Prostate gland (tissue), 2 donors: ENCODE data around the gene CYP51A1. TPM values are rescaled to one million over a fixed set of nuclear protein-coding genes. Genes with fewer than 3 reads are reported as not detected.
"Not testable (repeated sequence)": the region's sequence is repeated elsewhere in the genome, so short reads cannot be mapped to it uniquely, and the experiment has no call there.

ENCODE experiments used
- DNase-seq: peaks from one replicate; pipeline ENCODE4 v3.0.0-alpha.2; 2019; ENCODE audit warnings: low spot score
- H3K27ac ChIP-seq, 2 donors: fragments of 200-600 bp; sonication (generic); 2 replicates each; pipeline ENCODE4 v1.5.1; 2017 to 2019
- H3K27me3 ChIP-seq: fragments of 200-600 bp; sonication (generic); replicated peaks from 2 replicates; pipeline ENCODE4 v1.5.1; 2019; ENCODE audit not compliant: insufficient read depth
- H3K36me3 ChIP-seq, 2 donors: fragments of 200-600 bp; sonication (generic); 1 replicate in 1 of 2; 2 replicates in 1 of 2; pipeline versions ENCODE4 v1.5.1 to v1.8.1; 2017 to 2019
- H3K4me1 ChIP-seq: fragments of 200-600 bp; sonication (generic); replicated peaks from 2 replicates; pipeline ENCODE4 v1.5.1; 2019
- H3K4me3 ChIP-seq, 2 donors: fragments of 200-600 bp; sonication (generic); 2 replicates each; pipeline ENCODE4 v1.5.1; 2017 to 2019
- H3K9me3 ChIP-seq: fragments of 200-600 bp; sonication (generic); 2 replicates; pipeline ENCODE4 v1.5.1; 2017
- POLR2A ChIP-seq: fragments of 450-650 bp; IDR thresholded peaks from one replicate; pipeline ENCODE4 v1.6.1; 2016; ENCODE audit warnings: antibody characterized with exemption, mild to moderate bottlenecking
- POLR2AphosphoS5 ChIP-seq: sonication (generic); formaldehyde crosslinking; IDR thresholded peaks from one replicate; pipeline ENCODE4 v1.6.1; 2017; ENCODE audit warnings: antibody characterized with exemption
- WGBS: methylation state at CpG from one replicate; pipeline ENCODE4 v1.1.5; 2018; 5-methylcytosine and 5-hydroxymethylcytosine counted together
- intact Hi-C: fragments of 100-400 bp; cut with DNase I; formaldehyde crosslinking; loops from one replicate; pipeline ENCODE4 v1.14.2; 2022
- total RNA-seq, 2 donors: library from RNA; depleted of rRNA; stranded (reverse); fragments of >200 nt; gene quantifications; one replicate each; pipeline ENCODE4 v1.1.0, GENCODE V29; 2016
- TF ChIP-seq, protein P1 (sequence below), 4 experiments: fragments of 200-600 bp in 2 of 4; fragments of 450-650 bp in 2 of 4; sonication (generic) in 2 of 4; IDR thresholded peaks; 1 replicate in 3 of 4; 2 replicates in 1 of 4; pipeline ENCODE4 v1.5.1; 2016 to 2019; ENCODE audit warnings: antibody characterized with exemption in 4 of 4, mild to moderate bottlenecking in 2 of 4, moderate library complexity in 2 of 4

Gene CYP51A1
- total RNA-seq = 100 to 1,000 TPM in 1 of 2 donors, 10 to 100 TPM in 1; 51.6 to 121 TPM

DNA sequence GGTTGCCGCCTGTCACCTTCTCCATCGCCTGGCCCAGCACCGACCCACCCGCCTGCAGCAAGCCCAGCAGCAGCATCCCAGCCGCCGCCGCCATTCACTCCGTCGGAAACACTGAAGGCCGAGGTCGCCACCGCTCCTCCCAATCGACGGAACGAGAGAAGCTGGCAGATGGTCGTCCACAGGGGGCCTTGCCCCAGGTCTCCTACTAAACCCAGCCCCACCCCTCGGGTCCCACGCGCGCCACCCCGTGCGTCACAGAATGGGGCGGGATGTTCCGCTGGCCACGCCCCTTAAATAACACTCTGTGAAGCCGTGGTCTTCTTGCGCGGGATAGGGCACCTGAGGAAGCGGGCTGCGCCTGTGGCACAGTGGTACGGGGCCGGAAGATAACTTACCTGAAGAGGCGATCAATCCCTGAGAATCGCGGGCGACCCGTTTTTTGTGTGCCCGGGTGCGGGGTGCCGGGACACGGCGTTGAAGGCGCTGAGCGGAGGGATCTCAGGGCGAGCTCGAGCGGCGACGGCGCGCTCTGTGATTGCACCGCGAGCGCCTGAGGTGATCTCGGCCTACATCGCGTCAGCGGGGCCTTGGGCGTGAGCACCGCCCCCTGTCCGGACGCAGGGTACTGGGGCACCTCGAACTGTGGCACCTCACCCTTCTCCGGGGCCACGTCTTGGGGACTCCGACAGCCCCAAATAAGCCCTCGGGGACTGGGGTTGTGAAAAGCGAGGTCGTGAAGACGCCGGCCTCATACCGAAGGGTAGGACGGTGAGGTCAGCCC, at the start of gene CYP51A1:
TSS of gene CYP51A1 (minus strand) at position 207 of the 781 bp plus-strand sequence. CDS start at position 94, 113 bp downstream.
- under 1% methylated on average over 67 of the region's 73 CpGs for WGBS
- Histone ChIP-seq H3K27me3 (no peaks in the 10 kb centered on the region), H3K9me3 (no peaks in the 10 kb centered on the region), H3K4me3 (peak within 1 kb of the TSS; percentile 83 to 98), H3K27ac (peak within 1 kb of the TSS; percentile 97 to 99), H3K4me1 (peaks cover 6% of the 10 kb centered on the region), H3K36me3 (no peaks in the 10 kb centered on the region)
- peak; percentile 93 for TF ChIP-seq POLR2AphosphoS5
- TF ChIP-seq, protein P1, sequence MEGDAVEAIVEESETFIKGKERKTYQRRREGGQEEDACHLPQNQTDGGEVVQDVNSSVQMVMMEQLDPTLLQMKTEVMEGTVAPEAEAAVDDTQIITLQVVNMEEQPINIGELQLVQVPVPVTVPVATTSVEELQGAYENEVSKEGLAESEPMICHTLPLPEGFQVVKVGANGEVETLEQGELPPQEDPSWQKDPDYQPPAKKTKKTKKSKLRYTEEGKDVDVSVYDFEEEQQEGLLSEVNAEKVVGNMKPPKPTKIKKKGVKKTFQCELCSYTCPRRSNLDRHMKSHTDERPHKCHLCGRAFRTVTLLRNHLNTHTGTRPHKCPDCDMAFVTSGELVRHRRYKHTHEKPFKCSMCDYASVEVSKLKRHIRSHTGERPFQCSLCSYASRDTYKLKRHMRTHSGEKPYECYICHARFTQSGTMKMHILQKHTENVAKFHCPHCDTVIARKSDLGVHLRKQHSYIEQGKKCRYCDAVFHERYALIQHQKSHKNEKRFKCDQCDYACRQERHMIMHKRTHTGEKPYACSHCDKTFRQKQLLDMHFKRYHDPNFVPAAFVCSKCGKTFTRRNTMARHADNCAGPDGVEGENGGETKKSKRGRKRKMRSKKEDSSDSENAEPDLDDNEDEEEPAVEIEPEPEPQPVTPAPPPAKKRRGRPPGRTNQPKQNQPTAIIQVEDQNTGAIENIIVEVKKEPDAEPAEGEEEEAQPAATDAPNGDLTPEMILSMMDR (IDR thresholded peaks at IDR 0.05) = peak in 2 of 4 experiments; percentile 5 to 25
- TF ChIP-seq POLR2A = peak; percentile 91
- intact Hi-C loops = loop anchor here (2.0 to 5.0 kb wide), 3 partner anchors 92 to 312 kb away; partner anchors contain the start of genes AKAP9 and GATAD1
- DNase-seq = peak; percentile 96

DNA sequence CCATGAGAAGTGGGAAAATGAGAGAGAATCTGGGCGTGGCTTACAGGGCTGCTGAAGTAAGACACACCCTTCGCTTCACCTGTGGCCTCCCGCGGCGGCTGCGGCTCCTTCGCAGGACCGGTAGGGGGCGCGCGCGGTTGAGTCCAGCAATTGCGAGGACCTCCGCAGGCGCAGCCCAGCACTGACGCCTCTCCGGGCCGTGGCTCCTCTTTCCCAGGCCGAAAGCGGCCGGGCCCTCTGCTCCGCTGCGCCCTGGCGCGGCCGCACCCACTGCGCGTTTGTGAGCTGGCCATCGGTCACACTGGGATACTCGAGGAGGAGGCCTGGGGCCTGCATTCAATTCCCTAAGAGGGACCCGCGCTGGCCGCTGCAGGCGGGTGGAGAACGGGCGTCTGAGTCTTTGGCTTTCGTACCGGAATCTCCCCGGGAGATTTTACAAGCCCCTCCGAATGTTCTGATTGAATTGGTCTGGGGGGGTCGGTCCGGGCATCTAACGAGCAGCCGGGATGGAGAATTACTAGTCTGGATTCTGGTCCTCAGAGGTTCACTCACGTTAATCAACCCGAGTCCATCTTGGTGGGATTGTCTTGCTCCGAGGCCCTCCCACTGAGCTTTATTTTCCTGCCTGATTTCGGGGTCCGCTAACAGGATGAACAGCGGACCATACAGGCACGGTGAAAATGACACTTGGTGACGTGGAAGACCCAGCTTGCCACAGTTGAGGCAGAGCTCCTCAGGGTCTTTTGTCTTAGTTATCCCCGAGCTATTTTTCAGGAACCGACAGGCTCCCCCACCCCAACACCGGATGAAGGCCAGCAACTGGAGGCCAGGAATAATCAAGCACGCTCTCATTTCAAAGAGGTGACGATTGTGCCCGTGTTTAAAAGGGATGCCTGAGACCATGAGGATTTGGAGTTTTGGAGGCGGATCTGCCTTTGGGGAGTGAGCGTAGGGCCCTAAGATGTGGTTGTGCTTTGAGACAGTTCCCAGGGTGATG, 44.9 kb upstream of the CYP51A1 start, which contains the start of gene LRRD1:
TSS of gene LRRD1 (minus strand) at position 215 of the 997 bp plus-strand sequence. CDS start 13,940 bp downstream, outside the sequence.
- no peaks in the 10 kb centered on the region for H3K4me1 ChIP-seq
- peak within 1 kb of the TSS; percentile 75 to 88 for H3K27ac ChIP-seq
- H3K4me3 ChIP-seq = peak within 1 kb of the TSS; percentile 39 to 40
- 11% methylated on average over 59 of the region's 60 CpGs for WGBS
- intact Hi-C loops = loop anchor here (2.0 kb wide), 1 partner anchor 266 kb away; no protein-coding TSS in a partner anchor
- no peaks in the 10 kb centered on the region for H3K9me3 ChIP-seq
- no peaks in the 10 kb centered on the region for H3K36me3 ChIP-seq
- peak; percentile 86 for DNase-seq
- no peaks in the 10 kb centered on the region for H3K27me3 ChIP-seq
- TF ChIP-seq POLR2AphosphoS5 (peak; percentile 56), POLR2A (peak; percentile 30)
- TF ChIP-seq, protein P1 (IDR thresholded peaks at IDR 0.05) = peak; percentile 93 to 97 (median 94)

DNA sequence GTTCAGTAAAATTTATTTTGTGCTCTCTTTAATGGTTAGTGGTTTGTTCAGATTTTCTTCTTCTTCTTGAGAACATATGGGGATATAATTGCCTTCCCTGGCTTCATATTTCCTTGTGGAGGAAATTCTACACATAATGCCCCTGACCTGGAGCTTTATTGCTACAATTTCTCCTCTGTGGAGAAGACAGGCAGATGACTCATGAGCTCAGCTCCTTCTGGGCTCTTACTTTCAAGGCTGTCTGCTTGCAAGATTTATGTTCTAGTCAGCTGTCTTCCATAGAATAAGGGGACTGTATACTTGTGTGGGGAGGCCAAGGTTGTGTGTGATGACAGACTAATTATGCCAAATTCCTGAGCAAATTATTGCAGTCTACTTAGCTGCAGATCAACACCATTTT, 43.1 kb upstream of the CYP51A1 start:
- H3K36me3 ChIP-seq = no peaks in the 10 kb centered on the region
- H3K27ac ChIP-seq = no peak overlapping the region
- no peak for DNase-seq
- H3K27me3 ChIP-seq = no peaks in the 10 kb centered on the region
- intact Hi-C loops = no loop called here
- no peaks in the 10 kb centered on the region for H3K9me3 ChIP-seq
- TF ChIP-seq POLR2A (no peak), POLR2AphosphoS5 (no peak)
- TF ChIP-seq, protein P1 (IDR thresholded peaks at IDR 0.05) = no peak
- no peak overlapping the region for H3K4me3 ChIP-seq
- no peaks in the 10 kb centered on the region for H3K4me1 ChIP-seq

- DNase-seq, H3K4me3 ChIP-seq, intact Hi-C loops, H3K9me3 ChIP-seq, H3K27me3 ChIP-seq, H3K27ac ChIP-seq, H3K4me1 ChIP-seq, H3K36me3 ChIP-seq: not testable (repeated sequence)
- WGBS = 91% methylated on average over 2 of the region's 2 CpGs
Measured at GRCh38 chr7:92169529-92169928, 35.3 kb upstream of the CYP51A1 start.

DNA sequence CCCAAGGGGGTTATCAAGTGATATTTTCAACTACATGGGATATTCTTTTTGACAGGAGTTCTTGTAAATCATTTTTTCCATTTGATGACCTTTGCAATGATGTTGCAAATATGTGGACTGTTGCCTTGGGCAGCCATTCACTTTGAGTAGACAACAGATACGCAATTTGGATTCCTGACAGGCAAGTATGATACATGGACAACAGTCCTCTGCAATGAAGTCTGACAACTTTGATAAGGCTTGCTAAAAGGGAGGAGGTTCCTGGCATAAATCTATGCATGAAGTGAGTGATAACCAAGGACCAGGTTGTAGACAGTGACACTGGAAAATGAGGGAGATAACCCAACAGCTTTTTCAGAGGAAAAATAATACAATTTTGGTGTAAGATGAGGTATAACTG, 27.0 kb upstream of the CYP51A1 start:
- no peak overlapping the region for H3K4me3 ChIP-seq
- 96% methylated on average over 1 of the region's 1 CpG for WGBS
- H3K9me3 ChIP-seq = no peaks in the 10 kb centered on the region
- no peak for TF ChIP-seq POLR2A
- TF ChIP-seq, protein P1 (IDR thresholded peaks at IDR 0.05) = no peak
- TF ChIP-seq POLR2AphosphoS5 = no peak
- intact Hi-C loops = no loop called here
- DNase-seq = no peak
- no peaks in the 10 kb centered on the region for H3K36me3 ChIP-seq
- H3K4me1 ChIP-seq = no peaks in the 10 kb centered on the region
- no peak overlapping the region for H3K27ac ChIP-seq
- H3K27me3 ChIP-seq = no peaks in the 10 kb centered on the region
